Measurements from ENCODE around the gene CCDC159.

Gene CCDC159

DNA sequence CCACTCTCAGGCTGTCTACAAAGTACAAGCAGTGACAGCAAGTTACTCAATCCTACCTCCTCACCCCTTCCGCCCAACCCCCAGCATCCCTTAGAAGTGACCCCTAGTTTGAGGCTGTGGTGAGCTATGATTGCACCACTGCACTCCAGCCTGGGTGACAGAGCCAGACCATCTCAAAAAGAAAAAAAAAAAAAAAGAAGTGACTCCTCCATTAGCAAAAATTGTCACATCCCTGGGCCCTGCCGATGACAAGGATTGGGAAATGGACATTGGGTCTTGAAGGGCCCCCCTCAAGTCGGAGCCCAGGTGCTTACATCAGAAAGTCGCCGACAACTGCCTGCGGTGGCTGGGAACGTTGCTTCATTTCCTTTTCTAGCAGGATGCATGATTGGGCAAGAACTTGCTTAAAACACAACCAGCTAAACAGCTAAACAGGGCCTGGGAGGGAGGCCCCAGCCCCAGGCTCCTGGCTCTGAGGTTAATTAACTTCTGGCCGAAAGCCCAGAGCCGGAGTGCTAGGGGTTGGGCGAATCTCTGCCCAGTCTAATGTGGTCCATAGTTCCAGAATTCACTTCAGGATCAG is 22.1 kb upstream of the CCDC159 start (continued):
- TF ChIP-seq, protein P1, sequence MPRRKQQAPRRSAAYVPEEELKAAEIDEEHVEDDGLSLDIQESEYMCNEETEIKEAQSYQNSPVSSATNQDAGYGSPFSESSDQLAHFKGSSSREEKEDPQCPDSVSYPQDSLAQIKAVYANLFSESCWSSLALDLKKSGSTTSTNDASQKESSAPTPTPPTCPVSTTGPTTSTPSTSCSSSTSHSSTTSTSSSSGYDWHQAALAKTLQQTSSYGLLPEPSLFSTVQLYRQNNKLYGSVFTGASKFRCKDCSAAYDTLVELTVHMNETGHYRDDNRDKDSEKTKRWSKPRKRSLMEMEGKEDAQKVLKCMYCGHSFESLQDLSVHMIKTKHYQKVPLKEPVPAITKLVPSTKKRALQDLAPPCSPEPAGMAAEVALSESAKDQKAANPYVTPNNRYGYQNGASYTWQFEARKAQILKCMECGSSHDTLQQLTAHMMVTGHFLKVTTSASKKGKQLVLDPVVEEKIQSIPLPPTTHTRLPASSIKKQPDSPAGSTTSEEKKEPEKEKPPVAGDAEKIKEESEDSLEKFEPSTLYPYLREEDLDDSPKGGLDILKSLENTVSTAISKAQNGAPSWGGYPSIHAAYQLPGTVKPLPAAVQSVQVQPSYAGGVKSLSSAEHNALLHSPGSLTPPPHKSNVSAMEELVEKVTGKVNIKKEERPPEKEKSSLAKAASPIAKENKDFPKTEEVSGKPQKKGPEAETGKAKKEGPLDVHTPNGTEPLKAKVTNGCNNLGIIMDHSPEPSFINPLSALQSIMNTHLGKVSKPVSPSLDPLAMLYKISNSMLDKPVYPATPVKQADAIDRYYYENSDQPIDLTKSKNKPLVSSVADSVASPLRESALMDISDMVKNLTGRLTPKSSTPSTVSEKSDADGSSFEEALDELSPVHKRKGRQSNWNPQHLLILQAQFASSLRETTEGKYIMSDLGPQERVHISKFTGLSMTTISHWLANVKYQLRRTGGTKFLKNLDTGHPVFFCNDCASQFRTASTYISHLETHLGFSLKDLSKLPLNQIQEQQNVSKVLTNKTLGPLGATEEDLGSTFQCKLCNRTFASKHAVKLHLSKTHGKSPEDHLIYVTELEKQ (tag by site-specific recombination; IDR thresholded peaks at IDR 0.05; ENCODE audit: borderline replicate concordance), result no peak
- TF ChIP-seq ZNF175 (tag by site-specific recombination; IDR thresholded peaks at IDR 0.05), result no peak
- TF ChIP-seq ZNF530 (tag by site-specific recombination; IDR thresholded peaks at IDR 0.05; ENCODE audit: low read depth), result no peak
- TF ChIP-seq, protein P2, sequence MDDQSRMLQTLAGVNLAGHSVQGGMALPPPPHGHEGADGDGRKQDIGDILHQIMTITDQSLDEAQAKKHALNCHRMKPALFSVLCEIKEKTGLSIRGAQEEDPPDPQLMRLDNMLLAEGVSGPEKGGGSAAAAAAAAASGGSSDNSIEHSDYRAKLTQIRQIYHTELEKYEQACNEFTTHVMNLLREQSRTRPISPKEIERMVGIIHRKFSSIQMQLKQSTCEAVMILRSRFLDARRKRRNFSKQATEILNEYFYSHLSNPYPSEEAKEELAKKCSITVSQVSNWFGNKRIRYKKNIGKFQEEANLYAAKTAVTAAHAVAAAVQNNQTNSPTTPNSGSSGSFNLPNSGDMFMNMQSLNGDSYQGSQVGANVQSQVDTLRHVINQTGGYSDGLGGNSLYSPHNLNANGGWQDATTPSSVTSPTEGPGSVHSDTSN (CRISPR knock-in tag; IDR thresholded peaks at IDR 0.05), result no peak
- TF ChIP-seq ZNF341 (tag by site-specific recombination; IDR thresholded peaks at IDR 0.05; ENCODE audit: low read depth), result no peak
- TF ChIP-seq ZNF580 (tag by site-specific recombination; IDR thresholded peaks at IDR 0.05), result no peak
- no peak for TF ChIP-seq ZNF19 (tag by site-specific recombination; IDR thresholded peaks at IDR 0.05; ENCODE audit: low read depth)
- TF ChIP-seq ZNF544 (tag by site-specific recombination; IDR thresholded peaks at IDR 0.05), result no peak
- 0 out of 2 replicates have a peak, but pooled peaks have one; percentile 42 for TF ChIP-seq ZNF324 (tag by site-specific recombination; IDR thresholded peaks at IDR 0.05)
- TF ChIP-seq ZNF423 (tag by site-specific recombination; IDR thresholded peaks at IDR 0.05), result no peak
- TF ChIP-seq ZNF2 (tag by site-specific recombination; IDR thresholded peaks at IDR 0.05), result peak; percentile 33; the same call in 1 of the 2 replicates
- TF ChIP-seq ZNF157 (tag by site-specific recombination; IDR thresholded peaks at IDR 0.05), result no peak
- TF ChIP-seq ZNF548 (tag by site-specific recombination; IDR thresholded peaks at IDR 0.05), result no peak
- no peak for TF ChIP-seq ZBTB1 (tag by site-specific recombination; IDR thresholded peaks at IDR 0.05)
- TF ChIP-seq ZNF248 (tag by site-specific recombination; IDR thresholded peaks at IDR 0.05), result no peak
- TF ChIP-seq ZNF624 (tag by site-specific recombination; IDR thresholded peaks at IDR 0.05), result no peak
- no peak for TF ChIP-seq ZNF18 (tag by site-specific recombination; IDR thresholded peaks at IDR 0.05)
- no peak for TF ChIP-seq ZNF473 (tag by site-specific recombination; IDR thresholded peaks at IDR 0.05)
- no peak for TF ChIP-seq ZNF501 (tag by site-specific recombination; IDR thresholded peaks at IDR 0.05)
- no peak for TF ChIP-seq ZNF704 (tag by site-specific recombination; IDR thresholded peaks at IDR 0.05)
- TF ChIP-seq SP3 (tag by site-specific recombination; IDR thresholded peaks at IDR 0.05), result no peak
- no peak for TF ChIP-seq ZNF133 (tag by site-specific recombination; IDR thresholded peaks at IDR 0.05)
- peak; percentile 54 for TF ChIP-seq OSR2 (tag by site-specific recombination; IDR thresholded peaks at IDR 0.05)
- no peak for TF ChIP-seq ZSCAN16 (tag by site-specific recombination; IDR thresholded peaks at IDR 0.05)
- TF ChIP-seq ZNF280D (tag by site-specific recombination; IDR thresholded peaks at IDR 0.05), result no peak
- no peak for TF ChIP-seq ZNF214 (tag by site-specific recombination; IDR thresholded peaks at IDR 0.05; ENCODE audit: borderline replicate concordance)
- no peak for TF ChIP-seq ZFP41 (tag by site-specific recombination; IDR thresholded peaks at IDR 0.05; ENCODE audit: borderline replicate concordance)
- no peak for TF ChIP-seq ZNF223 (tag by site-specific recombination; IDR thresholded peaks at IDR 0.05)
- TF ChIP-seq PRDM6 (tag by site-specific recombination; IDR thresholded peaks at IDR 0.05), result no peak
